Smooth muscle cell of the pulmonary artery (primary cell): ENCODE data around the gene ETS1. TPM values are rescaled to one million over a fixed set of nuclear protein-coding genes. Genes with fewer than 3 reads are reported as not detected.

Experiments used
- total RNA-seq: library from RNA; depleted of rRNA; stranded (reverse); fragments of >200 nt; gene quantifications from 2 replicates; pipeline ENCODE4 v1.2.3, GENCODE V29; 2014

The ETS1 gene
- total RNA-seq = 56.3 and 58.1 TPM in 2 replicates

GRCh38 chr11:128587415-128587814 is at the start of gene ETS1:
Gene ETS1 (minus strand): TSS chr11:128587558. CDS start chr11:128573130, 14,428 bp downstream.

Other genes with a start within 250 kb of the ETS1 start
- gene FLI1, start 106.5 kb upstream of the ETS1 start, total RNA-seq = 5.9 and 21.1 TPM in 2 replicates